Measurements from ENCODE around the gene MICAL2. TPM values are rescaled to one million over a fixed set of nuclear protein-coding genes. Genes with fewer than 3 reads are reported as not detected.

Gene MICAL2
- total RNA-seq, 1 donor from 2014 or later = 34.8 TPM

DNA sequence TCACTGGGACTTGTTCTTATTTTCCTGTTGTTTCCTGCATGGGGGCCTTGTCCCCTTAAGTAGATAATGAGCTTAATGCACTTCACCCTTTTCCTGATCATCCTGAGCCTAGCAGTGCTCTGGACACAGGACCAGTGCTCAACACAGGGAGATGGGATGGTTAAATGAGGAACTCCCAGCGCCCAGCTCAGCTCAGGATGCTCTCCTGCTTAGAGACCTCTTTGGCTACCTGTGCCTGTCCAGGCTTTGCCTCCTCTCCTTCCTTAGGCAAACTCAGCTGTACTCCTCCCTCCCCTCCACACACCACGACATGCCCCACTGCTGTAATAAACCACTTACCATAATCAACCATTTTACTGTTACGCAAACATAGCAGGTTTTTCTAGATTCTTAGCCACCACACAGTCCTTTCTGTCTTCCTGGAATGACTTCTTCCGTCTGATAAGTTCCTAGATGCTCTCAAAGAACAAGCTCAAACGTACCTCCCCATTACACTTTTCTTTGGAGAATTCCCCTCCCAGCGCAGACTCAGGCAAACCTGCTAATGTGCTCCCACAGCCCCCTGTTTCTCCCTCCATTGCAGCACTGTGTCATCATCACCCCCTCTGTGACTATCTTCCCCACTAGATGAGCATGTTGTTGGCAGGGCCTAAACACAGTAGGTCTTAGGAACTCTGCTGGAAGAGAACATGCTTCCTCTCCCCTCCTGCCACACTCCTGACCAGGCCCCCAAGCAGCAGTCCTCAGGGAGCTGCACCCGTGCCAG, 113.6 kb downstream of the MICAL2 start:
- DNase-seq (no peak), ATAC-seq (ENCODE audit: poor library complexity) (no peak)
- intact Hi-C loops (cut with DNase I) = loop anchor here (2.0 to 10.0 kb wide), 2 partner anchors 13 to 59 kb away; no protein-coding TSS in a partner anchor

DNA sequence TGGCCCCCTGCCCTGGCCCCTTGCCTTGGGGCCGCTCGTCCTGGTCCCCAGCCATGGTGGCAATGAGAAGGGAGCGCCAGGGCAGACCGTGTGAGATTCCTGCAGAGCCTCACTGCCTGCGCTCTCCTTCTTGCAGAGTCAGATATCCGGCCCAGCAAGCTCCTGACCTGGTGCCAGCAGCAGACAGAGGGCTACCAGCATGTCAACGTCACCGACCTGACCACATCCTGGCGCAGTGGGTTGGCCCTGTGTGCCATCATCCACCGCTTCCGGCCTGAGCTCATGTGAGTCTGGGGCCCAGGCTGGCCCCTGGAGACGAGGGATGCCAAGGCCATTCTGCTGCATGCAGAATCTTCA, 114.1 kb downstream of the MICAL2 start:
- intact Hi-C loops (cut with DNase I) = loop anchor here (10.0 kb wide), 1 partner anchor 60 kb away; no protein-coding TSS in a partner anchor
- ATAC-seq (ENCODE audit: poor library complexity) (peak; percentile 11), DNase-seq (peak; percentile 88)

DNA sequence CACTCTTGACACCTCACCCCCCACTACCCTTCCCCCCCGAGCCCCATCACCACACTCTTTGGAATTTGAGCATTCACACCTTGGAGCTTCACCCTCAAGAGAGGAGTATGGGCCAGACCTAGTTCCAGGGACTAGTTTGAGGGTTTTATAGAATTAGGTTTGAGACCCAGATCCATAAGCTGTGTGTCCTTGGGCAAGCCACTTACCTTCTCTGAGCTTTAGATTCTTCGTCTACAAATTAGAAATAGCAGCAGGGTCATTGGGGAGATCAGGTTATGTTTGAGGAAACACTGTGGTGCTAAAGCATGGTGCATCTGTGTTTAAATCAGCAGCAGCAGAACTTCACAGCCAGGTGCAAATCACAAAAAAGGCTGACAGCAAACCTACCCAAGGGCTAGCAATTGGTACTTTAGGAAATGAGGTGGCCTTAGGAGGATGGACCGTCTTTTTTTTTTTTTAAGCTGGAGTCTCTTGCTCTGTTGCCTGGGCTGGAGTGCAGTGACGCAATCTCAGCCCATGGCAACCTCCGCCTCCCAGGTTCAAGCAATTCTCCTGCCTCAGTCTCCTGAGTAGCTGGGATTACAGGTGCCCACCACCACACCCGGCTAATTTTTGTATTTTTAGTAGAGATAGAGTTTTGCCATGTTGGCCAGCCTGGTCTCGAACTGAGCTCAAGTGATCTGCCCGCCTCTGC, 114.8 kb downstream of the MICAL2 start:
- DNase-seq (no peak), ATAC-seq (ENCODE audit: poor library complexity) (no peak)
- intact Hi-C loops (cut with DNase I) = loop anchor here (10.0 kb wide), 1 partner anchor 60 kb away; no protein-coding TSS in a partner anchor

DNA sequence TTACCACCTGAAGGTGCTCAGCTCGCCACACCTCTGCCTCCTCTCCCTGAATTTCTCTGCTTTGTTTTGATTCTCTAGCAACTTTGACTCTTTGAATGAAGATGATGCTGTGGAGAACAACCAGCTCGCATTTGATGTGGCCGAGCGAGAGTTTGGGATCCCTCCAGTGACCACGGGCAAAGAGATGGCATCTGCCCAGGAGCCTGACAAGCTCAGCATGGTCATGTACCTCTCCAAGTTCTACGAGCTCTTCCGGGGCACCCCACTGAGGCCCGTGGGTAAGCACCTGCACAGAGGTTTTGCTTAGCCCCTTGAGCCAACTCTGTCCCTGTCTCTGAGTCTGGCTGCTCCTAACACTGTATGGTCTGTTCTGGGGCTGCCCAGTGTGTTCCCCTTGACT, 115.7 kb downstream of the MICAL2 start:
- no peak for ATAC-seq (ENCODE audit: poor library complexity)
- intact Hi-C loops (cut with DNase I) = loop anchor here (10.0 kb wide), 1 partner anchor 61 kb away; no protein-coding TSS in a partner anchor
- DNase-seq = no peak

DNA sequence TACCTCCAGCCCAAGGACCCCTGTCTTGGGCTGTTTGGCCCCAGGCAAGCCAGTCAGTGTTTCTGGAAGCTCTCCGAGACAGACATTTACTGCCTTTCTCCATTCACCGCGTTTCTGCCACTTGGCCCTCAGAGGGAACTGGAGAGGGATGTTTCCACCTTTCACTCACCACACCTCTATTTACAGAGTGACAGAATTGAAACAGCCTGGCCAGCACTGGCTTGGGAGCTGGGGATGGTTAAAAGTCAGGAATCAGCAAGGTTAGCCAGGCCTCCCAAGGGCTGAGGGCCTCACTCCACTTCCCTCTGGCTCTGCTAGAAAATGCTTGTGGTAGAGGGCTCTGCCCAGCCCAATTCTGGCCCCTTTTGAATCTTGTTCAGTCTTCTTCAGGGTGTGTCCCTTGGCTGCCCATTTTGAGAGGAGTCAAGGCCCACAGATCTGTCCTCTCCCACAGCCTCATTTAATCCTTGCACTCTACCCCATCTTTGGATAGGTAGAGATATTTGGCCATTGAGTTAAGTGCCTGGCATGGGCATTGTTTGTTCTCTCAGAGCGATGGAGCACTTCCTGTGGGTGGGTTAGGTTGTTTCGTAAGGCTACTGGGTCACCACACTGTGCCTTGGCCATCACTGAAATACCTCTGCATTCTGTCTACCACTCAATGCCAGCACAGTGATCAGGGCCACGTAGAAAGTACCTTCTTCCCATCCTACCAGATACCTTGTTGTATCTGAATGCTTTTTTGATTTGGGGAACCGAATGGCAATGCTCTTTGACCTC, 119.2 kb downstream of the MICAL2 start:
- ATAC-seq (ENCODE audit: poor library complexity) (peak; percentile 63), DNase-seq (no peak)
- intact Hi-C loops (cut with DNase I) = loop anchor here (10.0 kb wide), 1 partner anchor 65 kb away; no protein-coding TSS in a partner anchor

DNA sequence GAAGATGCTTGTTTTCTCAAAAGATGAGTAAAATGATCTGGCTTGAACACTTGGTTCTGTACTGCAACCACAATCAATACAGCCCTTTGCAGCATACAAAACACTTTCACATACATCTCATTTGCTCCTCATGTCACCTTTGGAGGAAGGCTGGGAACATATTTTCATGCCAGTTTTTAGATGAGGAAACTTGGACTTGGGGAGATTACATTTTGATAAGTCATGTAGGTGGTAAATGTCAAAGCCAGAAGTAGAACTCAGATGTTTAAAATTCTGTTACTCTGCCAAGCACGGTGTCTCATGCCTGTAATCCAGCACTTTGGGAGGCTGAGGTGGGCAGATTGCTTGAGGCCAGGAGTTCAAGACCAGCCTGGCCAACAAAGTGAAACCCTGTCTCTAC, 121.8 kb downstream of the MICAL2 start:
- intact Hi-C loops (cut with DNase I) = no loop called here
- DNase-seq = no peak
- ATAC-seq (ENCODE audit: poor library complexity) = no peak

DNA sequence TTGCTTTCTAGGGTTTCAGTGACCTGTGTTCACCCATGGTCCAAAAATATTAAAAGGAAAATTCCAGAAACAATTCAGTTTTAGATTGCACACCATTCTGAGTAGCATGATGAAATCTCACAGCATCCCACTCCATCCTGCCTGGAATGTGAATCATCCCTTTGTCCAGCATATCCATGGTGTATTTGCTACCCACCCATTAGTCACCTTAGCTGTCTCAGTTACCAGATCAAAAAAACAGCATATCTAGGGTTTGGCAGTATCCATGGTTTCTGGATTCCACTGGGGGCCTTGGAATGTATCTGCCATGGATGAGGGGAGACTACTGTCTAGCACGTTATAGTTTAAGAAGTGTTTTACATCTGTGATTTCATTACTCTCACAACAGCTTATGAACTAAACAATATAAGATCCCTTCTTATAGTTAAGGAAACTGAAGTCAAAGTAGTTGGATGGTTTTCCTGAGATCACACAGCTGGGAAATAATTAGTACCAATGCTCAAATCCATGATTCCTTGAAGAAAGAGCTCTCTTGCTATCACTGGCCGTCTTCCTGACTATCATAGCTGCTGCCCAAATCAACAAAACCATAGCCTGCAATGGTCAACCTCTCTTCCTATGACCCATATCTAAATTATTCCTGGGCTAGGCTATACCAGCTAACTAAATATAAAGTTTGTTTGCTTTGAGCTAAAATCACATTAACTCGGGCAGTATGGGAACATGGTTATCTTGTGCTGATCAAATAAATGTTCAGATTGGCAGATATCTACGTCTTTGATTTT, 122.6 kb downstream of the MICAL2 start:
- DNase-seq = no peak
- no peak for ATAC-seq (ENCODE audit: poor library complexity)
- intact Hi-C loops (cut with DNase I) = no loop called here

DNA sequence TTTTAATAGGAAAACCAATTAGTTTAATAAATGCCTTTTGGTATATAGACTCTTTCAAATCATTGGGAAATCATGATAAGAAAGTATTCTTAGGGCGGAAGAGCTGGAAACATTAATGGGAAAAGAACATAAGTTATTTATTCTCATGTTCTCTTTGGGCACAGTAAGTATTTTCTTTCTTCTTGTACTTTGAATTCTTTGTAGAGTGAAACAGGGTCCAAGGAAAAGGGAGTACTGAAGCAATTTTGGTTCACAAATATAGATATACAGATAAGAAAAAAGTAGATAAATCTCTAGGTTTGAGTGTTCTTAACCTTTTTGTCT, 123.2 kb downstream of the MICAL2 start:
- intact Hi-C loops (cut with DNase I) = no loop called here
- no peak for ATAC-seq (ENCODE audit: poor library complexity)
- no peak for DNase-seq

DNA sequence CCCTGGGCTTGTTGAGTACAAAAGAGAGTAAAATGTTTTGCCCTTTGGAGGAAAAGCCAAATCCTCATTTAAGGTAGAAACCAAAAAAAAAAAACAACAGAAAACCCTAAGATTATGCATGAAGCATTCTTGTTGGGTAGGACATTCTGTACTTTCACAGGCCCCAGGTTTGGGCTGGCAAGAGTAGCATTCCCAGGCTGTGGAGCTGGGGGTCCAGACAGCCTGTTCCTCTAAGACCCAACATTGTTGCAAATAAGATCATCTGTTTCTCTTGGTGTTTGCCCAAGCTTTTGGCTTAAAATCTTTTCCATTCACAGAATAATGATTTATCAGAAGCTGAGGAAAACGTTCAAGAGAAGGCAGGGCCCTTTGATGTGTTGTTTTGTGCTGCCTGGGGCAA, 123.8 kb downstream of the MICAL2 start:
- intact Hi-C loops (cut with DNase I) = no loop called here
- DNase-seq = no peak
- ATAC-seq (ENCODE audit: poor library complexity) = no peak

DNA sequence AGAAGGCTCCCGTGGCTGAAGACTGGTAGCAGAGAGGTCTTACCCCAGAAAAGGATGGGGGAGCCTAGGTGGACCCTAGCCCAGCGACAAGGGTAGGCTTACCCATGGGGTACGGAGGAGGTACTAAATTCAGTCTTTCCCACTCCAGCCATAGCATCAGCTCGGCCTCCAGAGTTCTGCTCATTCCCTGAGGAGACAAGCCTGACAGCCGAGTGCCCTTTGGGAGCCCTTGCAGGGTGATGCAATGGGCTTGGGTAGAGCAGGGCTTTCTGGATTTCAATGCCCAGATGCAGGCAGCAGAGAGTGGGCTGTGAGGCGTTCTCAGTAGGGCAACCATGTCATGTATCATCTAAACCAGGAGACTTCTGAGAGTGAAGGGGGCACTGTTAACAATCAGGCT, 124.7 kb downstream of the MICAL2 start:
- intact Hi-C loops (cut with DNase I) = loop anchor here (5.0 kb wide), 2 partner anchors 148 to 188 kb away; no protein-coding TSS in a partner anchor
- no peak for DNase-seq
- ATAC-seq (ENCODE audit: poor library complexity) = no peak

DNA sequence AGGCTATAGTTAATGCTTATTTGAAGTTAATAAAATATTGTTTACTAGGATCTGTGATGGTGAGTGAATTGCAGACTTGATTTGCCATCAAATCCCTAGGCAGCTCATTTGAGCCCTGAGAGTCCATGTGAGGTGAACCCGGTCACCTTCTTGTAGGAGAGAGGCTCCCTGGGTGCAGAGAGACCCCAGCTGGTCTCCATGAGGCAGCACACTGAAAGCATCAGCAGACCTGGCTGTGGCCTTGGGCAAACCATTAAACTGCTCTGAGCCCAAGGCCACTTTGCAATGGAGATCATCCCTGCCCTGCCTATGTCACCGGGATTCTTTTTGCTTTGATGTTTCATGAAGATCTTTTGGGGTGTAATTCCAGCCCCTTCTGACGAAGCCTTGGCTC, 125.2 kb downstream of the MICAL2 start:
- peak; percentile 49 for ATAC-seq (ENCODE audit: poor library complexity)
- intact Hi-C loops (cut with DNase I) = loop anchor here (5.0 kb wide), 2 partner anchors 148 to 188 kb away; no protein-coding TSS in a partner anchor
- DNase-seq = no peak

DNA sequence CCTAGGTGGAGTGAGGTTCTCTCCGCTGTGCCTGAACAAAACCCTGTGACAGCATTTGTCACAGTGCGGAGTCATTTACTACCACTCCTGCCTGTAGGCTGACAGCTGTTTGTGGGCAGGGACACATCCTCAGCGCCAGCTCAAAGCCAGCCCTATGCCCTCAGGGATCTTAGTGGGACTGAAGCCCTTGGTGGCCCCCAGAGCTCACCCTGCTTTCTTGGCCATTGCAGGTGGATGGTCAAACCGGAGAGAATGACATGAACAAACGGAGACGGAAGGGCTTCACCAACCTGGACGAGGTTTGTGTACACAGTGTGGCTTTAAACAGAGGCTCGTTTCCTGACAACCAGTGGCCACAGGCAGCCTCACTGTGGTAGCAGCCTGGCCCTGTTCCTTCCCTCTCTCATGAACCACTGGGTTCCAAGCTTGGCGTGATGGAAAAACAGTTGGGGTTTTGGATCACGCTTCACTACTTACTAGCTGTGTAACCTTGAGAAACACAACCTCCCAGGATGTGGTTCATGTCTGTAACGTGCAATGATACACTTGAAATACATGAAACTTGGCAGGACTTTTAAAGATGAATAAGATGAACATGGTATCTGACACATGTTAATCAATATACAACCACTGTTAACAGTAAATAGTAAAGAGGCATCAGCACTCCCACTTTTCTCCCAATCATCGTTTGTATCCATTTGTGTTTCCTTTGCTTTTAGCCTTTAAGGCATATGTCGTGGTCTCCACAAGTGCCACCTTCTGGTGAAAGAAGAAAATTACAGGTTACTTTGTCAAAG, 125.8 kb downstream of the MICAL2 start:
- ATAC-seq (ENCODE audit: poor library complexity) (peak; percentile 63), DNase-seq (no peak)
- intact Hi-C loops (cut with DNase I) = loop anchor here (2.0 to 5.0 kb wide), 3 partner anchors 13 to 189 kb away; no protein-coding TSS in a partner anchor

DNA sequence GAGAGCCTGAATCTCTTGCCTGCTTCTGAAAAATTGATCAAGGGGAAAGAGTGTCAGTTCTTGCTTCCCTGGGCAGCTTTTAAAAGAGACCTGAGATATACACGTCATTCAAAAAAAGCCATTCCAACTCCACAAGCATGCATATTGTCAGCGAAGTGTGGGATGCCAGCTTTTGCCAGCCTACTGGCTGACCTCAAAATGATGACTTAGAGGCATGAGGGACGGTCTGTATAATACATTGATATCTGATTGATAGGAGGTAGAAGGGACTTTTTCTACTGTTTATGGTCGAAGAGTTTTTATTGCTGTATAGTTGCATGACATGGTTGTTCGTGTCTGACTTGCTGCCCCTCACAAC, 126.3 kb downstream of the MICAL2 start:
- ATAC-seq (ENCODE audit: poor library complexity) (no peak), DNase-seq (no peak)
- intact Hi-C loops (cut with DNase I) = loop anchor here (2.0 to 5.0 kb wide), 3 partner anchors 14 to 189 kb away; no protein-coding TSS in a partner anchor

DNA sequence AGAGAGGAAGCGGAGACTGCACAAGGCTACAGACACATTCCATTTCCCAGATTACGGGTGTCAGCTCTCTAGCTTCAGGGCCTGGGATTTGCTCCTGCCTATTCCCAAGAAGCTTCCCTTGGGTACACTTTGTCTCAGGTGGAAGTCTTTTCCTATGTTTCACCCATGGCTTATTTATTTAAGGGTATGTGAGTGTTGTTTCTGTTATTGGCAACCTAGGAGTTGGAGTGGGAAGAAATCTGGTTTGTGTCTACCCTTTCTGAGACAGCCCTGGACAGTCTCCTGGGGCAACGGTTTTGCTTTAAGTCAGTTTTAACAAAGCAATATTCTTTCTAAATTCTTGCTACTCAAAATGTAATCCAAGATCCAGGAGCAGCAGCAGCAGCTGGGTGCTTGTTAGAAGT, 127.0 kb downstream of the MICAL2 start:
- intact Hi-C loops (cut with DNase I) = loop anchor here (2.0 to 5.0 kb wide), 3 partner anchors 15 to 190 kb away; no protein-coding TSS in a partner anchor
- ATAC-seq (ENCODE audit: poor library complexity) = peak; percentile 52
- DNase-seq = no peak

DNA sequence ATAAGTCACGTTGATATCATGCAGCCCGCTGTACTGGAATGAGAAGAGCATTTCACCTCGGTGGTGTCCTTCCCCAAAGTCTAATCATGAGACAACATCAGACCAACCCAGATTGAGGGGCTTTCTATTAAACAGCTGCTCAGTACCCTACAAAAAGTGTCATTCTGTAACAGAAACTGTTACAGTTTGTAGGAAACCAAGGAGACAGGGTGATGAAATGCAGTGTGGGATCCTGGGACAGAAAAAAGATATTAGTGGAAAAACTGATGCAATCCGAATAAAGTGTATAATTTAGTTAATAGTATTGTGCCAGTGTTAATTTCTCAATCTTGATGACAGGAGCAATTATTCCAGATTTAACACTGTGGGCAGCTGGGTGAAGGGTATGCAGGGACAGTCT, 128.0 kb downstream of the MICAL2 start:
- intact Hi-C loops (cut with DNase I) = loop anchor here (5.0 kb wide), 2 partner anchors 151 to 191 kb away; no protein-coding TSS in a partner anchor
- DNase-seq = no peak
- ATAC-seq (ENCODE audit: poor library complexity) = no peak

DNA sequence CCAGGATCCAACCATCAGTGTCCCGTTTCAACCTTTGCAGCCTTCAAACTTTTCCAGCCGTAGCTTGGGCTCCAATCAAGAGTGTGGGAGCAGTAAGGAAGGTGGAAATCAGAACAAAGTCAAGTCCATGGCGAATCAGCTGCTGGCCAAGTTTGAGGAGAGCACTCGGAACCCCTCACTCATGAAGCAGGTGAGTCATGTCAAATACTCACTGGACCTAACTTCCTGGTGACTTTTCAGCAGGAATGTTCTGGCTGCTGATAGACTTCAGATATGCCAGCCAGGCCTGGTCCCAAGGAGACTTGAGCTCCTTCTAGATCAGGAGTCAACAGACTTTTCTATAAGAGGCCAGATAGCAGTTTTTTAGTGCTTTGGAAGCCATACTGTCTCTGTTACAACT, 129.0 kb downstream of the MICAL2 start:
- no peak for ATAC-seq (ENCODE audit: poor library complexity)

DNA sequence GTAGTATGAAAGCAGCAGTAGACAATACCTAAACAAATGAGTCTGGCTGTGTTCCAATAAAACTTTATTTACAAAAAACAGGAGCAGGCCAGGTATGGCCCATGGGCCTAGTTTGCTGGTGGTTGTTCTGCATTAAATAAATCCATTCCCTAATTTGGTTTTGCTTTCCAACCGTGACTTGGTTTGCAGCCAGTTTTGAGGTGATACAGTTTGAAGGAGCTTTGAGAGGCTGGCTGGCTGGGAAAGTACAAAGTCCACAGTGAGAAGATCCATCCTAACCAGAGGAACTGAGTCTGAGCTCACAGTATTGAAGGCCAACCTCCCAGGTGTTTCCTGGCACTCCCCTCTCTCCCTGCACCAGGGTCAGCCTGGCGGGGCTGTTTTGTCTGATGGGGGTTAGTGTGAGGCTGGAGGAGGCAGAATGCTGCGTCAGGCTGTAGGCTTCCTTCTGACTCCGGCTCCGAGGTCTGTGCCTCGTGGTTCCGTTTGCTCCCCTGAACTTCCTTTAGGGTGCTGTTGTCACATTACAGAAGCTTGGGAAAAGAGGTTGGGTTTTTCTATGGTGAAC, 129.5 kb downstream of the MICAL2 start:
- ATAC-seq (ENCODE audit: poor library complexity) (no peak), DNase-seq (no peak)
- intact Hi-C loops (cut with DNase I) = loop anchor here (5.0 kb wide), 2 partner anchors 153 to 193 kb away; no protein-coding TSS in a partner anchor

More for the DNA sequence above, 129.0 kb downstream of the MICAL2 start:
- DNase-seq = no peak
- intact Hi-C loops (cut with DNase I) = loop anchor here (5.0 kb wide), 2 partner anchors 152 to 192 kb away; no protein-coding TSS in a partner anchor
